HS-5 (cell line): ENCODE measurements around the gene VWA5A.
"Not testable (repeated sequence)": the region's sequence is repeated elsewhere in the genome, so short reads cannot be mapped to it uniquely, and the experiment has no call there.

ENCODE experiments used
- DNase-seq: peaks from one replicate; pipeline ENCODE4 v3.0.0-alpha.2; 2012; ENCODE audit warnings: low read depth

VWA5A gene

DNA sequence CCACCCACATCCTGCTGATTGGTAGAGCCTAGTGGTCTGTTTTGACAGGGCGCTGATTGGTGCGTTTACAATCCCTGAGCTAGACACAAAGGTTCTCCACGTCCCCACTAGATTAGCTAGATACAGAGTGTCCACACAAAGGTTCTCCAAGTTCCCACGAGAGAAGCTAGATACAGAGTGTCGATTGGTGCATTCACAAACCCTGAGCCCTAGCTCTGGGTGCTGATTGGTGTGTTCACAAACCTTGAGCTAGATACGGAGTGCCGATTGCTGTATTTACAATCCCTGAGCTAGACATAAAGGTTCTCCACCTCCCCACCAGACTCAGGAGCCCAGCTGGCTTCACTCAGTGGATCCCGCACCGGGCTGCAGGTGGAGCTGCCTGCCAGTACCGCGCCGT lies 55.1 kb downstream of the VWA5A start:
- DNase-seq: not testable (repeated sequence)

DNA sequence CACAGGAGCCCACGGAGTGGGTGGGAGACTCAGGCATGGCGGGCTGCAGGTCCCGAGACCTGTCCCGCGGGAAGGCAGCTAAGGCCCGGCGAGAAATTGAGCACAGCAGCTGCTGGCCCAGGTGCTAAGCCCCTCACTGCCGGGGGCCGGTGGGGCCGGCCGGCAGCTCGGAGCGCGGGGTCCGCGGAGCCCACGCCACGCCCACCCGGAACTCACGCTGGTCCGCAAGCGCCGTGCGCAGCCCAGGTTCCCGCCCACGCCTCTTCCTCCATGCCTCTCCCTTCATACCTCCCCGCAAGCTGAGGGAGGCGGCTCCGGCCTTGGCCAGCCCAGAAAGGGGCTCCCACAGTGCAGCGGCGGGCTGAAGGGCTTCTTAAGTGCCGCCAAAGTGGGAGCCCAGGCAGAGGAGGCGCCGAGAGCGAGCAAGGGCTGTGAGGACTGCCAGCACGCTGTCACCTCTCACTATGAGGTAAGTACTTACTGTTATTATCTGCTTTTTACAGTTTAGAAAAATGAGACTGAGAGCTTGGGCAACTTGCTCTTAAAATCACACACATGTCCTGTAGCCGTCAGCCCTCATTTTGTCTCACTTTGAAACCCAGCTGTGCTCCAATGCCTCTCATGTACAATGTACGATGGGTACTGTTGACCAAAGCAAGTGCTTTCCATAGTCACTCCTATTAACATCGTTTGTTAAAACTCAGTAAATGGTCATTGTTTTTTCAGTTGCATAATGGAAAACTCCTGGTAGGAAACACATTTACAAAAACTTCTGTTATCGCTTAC lies 55.7 kb downstream of the VWA5A start:
- no peak for DNase-seq

DNA sequence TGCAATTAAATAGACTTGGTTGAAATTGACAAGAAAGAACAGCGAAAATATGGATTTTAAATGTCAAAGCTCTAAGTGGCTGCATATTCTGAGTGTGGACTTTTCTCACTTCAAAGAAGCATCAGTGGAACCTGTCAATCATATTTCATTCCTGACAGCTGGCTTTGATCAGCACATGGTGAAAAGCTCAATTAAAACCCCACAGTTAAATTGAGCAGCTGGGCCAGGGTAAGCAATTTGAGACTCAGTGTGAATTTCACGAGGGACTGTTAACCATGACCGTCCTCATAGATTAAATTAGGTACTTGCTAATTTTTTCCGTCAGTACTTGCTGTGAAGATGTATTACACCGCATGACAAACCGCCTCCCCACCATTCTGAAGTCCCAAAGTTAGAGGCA lies 56.9 kb downstream of the VWA5A start:
- no peak for DNase-seq

DNA sequence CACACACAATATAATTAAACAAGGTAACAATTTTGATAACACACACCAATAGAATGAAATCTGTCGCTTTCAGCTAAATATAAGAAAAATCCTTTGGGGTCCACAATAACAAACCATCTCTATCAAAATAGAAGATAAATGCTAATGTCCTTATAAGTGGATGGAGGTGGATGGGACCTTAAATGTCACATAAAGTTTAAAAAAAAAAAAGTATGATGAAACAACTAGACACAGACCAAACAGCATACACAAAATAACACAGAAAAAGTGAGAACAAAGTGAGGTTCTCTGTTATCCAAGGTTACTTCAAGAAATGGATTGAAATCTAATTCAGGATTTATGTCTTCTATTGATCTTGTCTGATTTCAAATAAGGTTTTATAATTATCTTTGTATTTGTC lies 57.3 kb downstream of the VWA5A start:
- DNase-seq: no peak

DNA sequence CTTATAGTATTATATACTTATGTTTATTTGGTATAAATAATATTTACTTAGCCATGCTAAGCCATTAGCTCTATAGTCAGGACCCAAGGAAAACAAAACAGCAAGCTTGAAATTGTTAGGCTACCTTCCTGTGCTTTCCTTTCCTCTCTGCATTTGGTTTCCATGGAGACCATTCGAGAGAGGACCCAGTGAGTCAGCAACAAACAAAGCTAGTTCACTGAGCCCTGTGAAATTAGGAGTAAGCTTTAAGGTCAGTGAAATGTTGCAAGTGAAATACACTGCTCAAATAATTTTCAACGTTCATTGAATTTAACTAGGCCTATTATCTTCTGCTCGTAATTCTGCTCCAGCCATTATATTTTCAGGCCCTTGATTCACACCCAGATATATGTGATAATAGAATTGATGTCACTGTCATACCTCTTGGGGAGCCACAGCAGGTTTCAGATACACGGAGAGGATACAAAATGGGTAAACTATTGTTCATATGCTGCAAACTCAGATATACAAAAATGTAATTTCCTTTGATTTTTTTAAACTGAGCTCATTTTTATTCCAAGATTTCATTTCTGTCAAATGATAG lies 58.8 kb downstream of the VWA5A start:
- DNase-seq: peak; percentile 26

DNA sequence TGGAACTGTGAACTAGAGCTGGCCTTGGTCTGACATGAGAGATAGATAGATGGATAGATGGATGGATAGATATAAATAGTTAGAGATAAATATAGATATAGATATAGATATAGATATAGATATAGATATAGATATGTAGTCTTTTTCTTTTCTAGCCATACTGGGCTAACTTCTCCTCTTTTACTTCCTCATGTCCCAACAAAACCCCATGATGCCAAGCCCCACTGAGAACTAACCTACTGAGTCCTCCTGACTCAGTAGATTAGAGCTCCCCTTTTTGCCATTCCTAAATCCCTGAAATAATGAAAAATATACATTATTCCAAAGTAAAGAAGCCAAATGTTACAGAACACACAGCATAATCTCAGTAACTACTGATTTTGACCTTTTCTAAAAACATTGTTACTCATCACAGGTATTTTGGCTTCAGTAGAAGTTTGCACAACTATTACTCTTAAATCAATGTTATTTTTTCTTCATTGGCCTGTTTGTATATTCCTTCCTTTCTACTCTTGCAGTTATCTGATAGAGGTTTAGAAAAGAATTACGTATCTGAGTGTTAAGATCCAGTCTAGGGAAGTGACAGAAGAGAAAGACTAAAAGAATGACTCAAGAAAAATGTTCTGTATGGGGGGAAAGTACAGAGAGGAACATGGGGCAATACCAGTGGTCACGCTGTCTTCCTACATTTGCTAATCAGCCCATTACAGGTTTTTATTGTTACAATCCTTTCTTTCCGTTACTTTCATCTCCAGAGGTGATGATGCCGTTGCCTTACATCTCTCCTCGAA lies 61.9 kb downstream of the VWA5A start:
- no peak for DNase-seq

DNA sequence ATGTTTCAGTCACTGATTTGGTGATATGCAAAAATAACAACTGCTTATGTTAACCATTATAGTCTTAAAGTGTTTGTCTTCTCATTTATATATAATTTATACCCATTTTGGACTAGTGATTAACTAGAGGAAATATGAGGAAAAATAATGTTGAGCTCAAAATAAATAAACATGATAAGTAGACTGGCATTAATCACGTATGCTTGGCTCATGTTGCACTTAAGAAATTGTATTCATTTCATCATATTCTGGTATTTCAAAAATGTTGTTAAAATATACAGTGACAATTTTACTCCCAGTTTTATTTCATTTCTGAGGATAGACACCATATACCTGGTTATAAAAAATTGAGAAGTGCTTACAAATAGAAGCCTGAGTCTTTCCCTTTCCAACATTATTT lies 64.1 kb downstream of the VWA5A start:
- DNase-seq: peak; percentile 3

DNA sequence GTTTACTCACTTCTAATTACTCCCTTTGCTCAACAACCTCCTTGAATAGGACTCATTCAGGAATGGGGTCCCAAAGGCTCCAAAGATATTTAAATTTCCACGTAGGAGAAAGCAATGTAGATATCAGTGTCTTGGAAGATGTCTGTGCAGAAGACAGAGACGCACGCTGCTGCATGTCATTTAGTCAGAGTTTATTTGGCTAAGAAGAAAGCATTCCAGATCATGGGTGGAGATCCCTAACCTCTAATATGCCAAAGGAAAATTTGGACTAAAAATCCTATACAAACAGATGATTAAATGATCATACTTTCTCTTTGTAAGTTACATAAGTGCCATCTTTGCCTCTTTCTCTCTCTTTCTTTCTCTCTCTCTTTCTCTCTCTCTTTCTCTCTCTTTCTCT lies 67.8 kb downstream of the VWA5A start, which contains the start of gene OR10D3:
Gene OR10D3 (plus strand): TSS at position 278 of the 400 bp plus-strand sequence. CDS start 1,925 bp downstream, outside the sequence.
- DNase-seq: no peak

DNA sequence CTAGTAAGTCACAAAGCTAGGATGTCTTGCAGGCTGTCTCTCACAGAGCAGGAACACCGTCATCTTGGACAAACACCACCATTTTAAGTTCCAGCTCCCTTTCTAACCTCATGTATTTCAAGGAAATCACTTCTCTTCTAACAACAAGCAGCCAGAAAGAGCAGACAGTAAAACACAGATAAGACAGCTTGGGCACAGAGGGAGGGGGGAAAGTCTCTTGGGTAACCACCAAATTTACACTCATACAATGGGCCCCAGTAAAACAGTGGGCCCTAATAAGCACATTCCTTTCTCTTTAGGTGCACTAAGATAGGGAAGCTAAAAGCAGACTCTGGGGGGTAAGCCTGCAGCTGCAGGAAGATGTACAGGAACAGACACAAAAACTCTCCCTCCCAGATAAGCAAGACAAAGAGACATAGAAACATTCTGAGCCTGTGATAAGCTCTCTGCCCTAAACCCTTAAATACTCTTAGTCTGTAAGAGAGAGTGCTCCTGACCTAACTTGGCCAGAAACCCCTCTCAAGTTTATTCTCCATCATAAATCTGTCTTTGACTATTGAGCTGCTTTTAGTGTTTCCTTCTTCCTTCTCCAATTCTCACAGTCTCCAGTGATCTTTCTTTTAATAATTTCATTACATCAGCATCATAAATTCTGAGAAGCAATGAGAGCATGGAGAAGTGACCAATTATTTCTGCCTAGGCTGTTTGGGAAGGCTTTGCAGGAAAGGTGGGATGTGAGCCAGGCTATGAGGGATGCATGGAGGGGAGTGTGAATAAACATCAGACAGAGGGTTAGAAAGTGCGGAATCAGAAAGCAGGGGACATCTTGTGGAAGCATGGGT lies 75.3 kb downstream of the VWA5A start:
- DNase-seq: no peak

DNA sequence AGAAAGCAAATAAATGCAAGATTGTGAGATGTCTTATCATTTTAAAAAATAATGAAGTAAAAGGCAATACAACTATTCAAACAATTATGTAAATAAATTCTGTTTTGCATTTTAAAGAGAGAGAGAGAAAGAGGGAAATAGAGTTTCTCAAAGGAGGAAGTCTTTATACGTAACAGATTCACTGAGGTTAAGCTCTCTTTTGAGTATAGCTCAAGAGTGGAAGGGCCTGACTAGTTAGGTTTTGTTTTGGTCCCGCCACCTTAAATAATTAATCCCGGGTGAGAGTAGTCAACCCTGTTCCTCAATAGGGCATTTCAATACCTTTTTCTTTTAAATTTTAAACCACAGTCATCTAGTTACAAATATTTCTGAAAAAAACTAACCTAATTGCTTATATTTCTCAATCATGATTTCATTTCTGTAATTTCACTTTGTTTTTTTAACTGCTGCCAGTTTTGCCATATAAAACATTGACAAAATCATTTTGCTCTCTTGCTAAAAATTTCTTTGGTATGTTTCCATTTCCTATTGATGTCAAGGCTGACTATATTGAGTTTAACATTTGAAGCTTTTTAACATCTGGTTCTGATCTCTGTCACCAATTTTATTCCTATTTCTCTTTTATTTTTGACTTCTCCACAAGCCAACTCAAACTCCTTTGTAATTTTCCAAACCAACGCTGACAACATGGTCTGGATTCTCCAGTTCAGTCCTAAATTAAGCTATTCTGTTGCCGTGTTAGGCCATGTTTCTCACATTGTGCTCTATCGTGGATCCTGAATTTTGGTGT lies 78.2 kb downstream of the VWA5A start:
- no peak for DNase-seq

DNA sequence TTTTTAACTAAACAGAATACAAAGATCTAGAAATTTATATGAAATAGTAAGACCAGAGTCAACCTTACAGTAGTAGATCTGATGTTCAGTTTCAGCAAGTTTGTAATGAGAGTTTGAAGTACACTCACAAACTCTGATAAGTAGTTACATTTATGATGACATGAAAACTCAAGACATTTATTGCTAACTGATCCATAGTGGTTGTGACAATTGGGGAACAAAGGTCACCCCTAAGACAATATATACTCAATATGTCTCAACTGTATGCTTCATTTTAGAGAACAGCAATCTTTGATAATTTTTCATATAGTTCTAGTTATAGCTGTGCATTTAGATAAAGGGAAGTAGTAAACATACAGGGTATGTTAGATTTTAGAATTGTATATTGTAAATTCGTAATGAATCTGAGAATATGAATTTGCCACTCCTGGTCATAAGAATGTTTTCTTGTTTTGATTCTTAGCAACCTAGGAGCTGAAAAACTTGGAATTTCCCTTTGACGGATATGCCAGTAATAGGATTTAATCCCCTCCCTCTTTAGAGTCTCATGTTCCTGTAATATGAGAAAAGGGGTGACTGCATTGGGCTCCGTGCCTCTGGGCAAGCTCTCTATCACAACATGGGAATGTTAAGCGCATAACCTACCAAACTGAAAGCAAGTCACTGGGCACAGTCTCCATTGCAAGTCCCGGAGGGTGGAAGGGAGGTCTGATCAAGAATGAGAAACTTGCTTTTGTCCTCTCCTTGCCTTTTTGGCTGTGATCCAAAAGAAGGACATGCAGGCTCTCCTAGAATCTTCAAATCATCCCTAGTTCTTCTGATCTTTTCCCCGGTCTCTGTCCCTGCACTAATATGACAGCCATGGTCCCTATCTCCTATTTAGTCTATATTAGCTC lies 79.3 kb downstream of the VWA5A start:
- no peak for DNase-seq

DNA sequence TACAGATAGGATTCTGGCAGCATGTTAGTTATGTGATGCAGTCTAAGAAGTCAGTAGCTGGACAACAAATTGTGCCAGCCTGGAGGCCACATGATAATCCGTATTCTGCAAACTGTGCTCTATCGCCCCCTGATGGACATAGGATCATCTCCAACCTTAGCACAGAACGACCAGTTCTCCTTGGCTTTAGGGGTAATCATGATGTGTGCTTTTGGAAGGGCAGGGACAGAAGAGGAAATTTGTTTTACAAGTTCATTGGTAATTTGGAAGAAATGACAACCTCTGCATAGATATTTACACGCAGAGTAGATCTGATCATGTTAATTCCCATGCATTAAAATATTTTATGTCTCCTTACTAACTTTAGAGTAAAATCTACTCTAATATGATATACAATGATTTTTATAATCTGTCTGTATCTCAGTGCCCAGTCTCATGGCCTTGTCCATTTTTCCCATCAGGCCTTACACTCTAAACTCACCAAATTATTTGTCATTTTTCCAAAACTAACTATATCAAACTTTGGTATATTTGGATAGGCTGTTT lies 80.0 kb downstream of the VWA5A start:
- DNase-seq: peak; percentile 2
